IMR-90 (cell line): ENCODE measurements around the gene OR11A1. TPM values are rescaled to one million over a fixed set of nuclear protein-coding genes. Genes with fewer than 3 reads are reported as not detected.

ENCODE experiments used
- ATAC-seq: fragments of 200-7000 bp; cut with Tn5 transposase; 2 replicates; pipeline ENCODE4 v1.9.1; 2020; ENCODE audit warnings: low read depth, mild to moderate bottlenecking, moderate library complexity
- BruUV-seq: library from RNA; stranded (reverse); fragments of 400-500 nt; replicated peaks from 2 replicates; lab custom pipeline; 2021; lab: Mats Ljungman, UMichigan
- CTCF ChIA-PET: fragments of 300-600 bp; formaldehyde crosslinking; extraction: SDS; loops from one replicate; lab custom pipeline; 2021; ENCODE audit warnings: antibody characterized with exemption; lab: Yijun Ruan, JAX
- POLR2A ChIA-PET: fragments of 300-600 bp; sonication (Branson Sonifier 250); formaldehyde crosslinking; loops from one replicate; lab custom pipeline; 2022; ENCODE audit warnings: antibody characterized with exemption; ENCODE audit not compliant: unreplicated experiment; lab: Charles Lee
- DNase-seq: peaks from one replicate; pipeline ENCODE4 v3.0.0; 2013
- H2AFZ ChIP-seq: replicated peaks from 2 replicates; pipeline ENCODE3; 2013; ENCODE audit warnings: low read length, mild to moderate bottlenecking; ENCODE audit not compliant: poor library complexity
- H2AK5ac ChIP-seq: 2 replicates; pipeline ENCODE4 v1.6.1; 2013; ENCODE audit warnings: low read depth, low read length, inconsistent platforms
- H2AK9ac ChIP-seq: replicated peaks from 2 replicates; pipeline ENCODE3; 2013; ENCODE audit warnings: mild to moderate bottlenecking, low read depth, low read length, moderate library complexity; ENCODE audit not compliant: poor library complexity
- H2BK120ac ChIP-seq: 2 replicates; pipeline ENCODE4 v1.6.1; 2013; ENCODE audit warnings: low read depth, low read length, inconsistent platforms
- H2BK15ac ChIP-seq: 3 replicates; pipeline ENCODE4 v1.6.1; 2013; ENCODE audit warnings: low read depth, low read length, inconsistent platforms
- H2BK20ac ChIP-seq: 2 replicates; pipeline ENCODE4 v1.6.1; 2013; ENCODE audit warnings: low read depth, mild to moderate bottlenecking, inconsistent platforms, low read length, moderate library complexity
- H2BK5ac ChIP-seq: 2 replicates; pipeline ENCODE4 v1.6.1; 2013; ENCODE audit warnings: mild to moderate bottlenecking, low read depth, low read length, inconsistent platforms; ENCODE audit not compliant: poor library complexity, severe bottlenecking
- H3K14ac ChIP-seq: replicated peaks from 2 replicates; pipeline ENCODE4 v1.6.1; 2013; ENCODE audit warnings: low read depth, low read length, inconsistent platforms
- H3K18ac ChIP-seq: 2 replicates; pipeline ENCODE4 v1.6.1; 2013; ENCODE audit warnings: low read depth, low read length, control low read depth
- H3K23ac ChIP-seq: 2 replicates; pipeline ENCODE4 v1.6.1; 2013; ENCODE audit warnings: low read depth, low read length, inconsistent platforms
- H3K27ac ChIP-seq: 2 replicates; pipeline ENCODE4 v1.5.1; 2013; ENCODE audit warnings: mild to moderate bottlenecking, control low read depth, low read length; ENCODE audit not compliant: insufficient read depth
- H3K27me3 ChIP-seq: 2 replicates; pipeline ENCODE4 v1.6.1; 2013; ENCODE audit warnings: low read length; ENCODE audit not compliant: control insufficient read depth, insufficient read depth
- H3K36me3 ChIP-seq: 2 replicates; pipeline ENCODE4 v1.6.1; 2013; ENCODE audit warnings: low read length, mixed read lengths; ENCODE audit not compliant: control insufficient read depth, insufficient read depth
- H3K4ac ChIP-seq: 2 replicates; pipeline ENCODE4 v1.6.1; 2013; ENCODE audit warnings: low read depth, low read length, inconsistent platforms
- H3K4me1 ChIP-seq: 2 replicates; pipeline ENCODE4 v1.6.1; 2013; ENCODE audit warnings: low read length, mixed read lengths; ENCODE audit not compliant: control insufficient read depth, insufficient read depth
- H3K4me2 ChIP-seq: 2 replicates; pipeline ENCODE4 v1.6.1; 2013; ENCODE audit warnings: low read depth, mild to moderate bottlenecking, control low read depth, low read length, moderate library complexity
- H3K4me3 ChIP-seq: 2 replicates; pipeline ENCODE4 v1.5.1; 2013; ENCODE audit warnings: low read depth, mild to moderate bottlenecking, control low read depth, low read length, moderate library complexity; ENCODE audit not compliant: insufficient read depth
- H3K56ac ChIP-seq: 2 replicates; pipeline ENCODE4 v1.6.1; 2013; ENCODE audit warnings: low read length, inconsistent platforms; ENCODE audit not compliant: insufficient read depth; ENCODE audit errors: extremely low read depth
- H3K79me1 ChIP-seq, 2 experiments: 2 replicates each; pipeline ENCODE4 v1.6.1; 2013; ENCODE audit warnings: low read length in 2 of 2, inconsistent platforms in 1 of 2, low read depth in 1 of 2
- H3K9ac ChIP-seq: 2 replicates; pipeline ENCODE4 v1.6.1; 2013; ENCODE audit warnings: low read depth, low read length, control low read depth
- H3K9me1 ChIP-seq: 2 replicates; pipeline ENCODE4 v1.6.1; 2013; ENCODE audit warnings: low read length, inconsistent platforms; ENCODE audit not compliant: insufficient read depth
- H3K9me3 ChIP-seq: 2 replicates; pipeline ENCODE4 v1.6.1; 2013; ENCODE audit warnings: low read length; ENCODE audit not compliant: control insufficient read depth, insufficient read depth
- H4K20me1 ChIP-seq: 2 replicates; pipeline ENCODE4 v1.6.1; 2013; ENCODE audit warnings: low read length, inconsistent platforms; ENCODE audit not compliant: insufficient read depth
- H4K5ac ChIP-seq: 2 replicates; pipeline ENCODE4 v1.6.1; 2013; ENCODE audit warnings: mild to moderate bottlenecking, low read depth, low read length, control low read depth
- H4K8ac ChIP-seq, 2 experiments: 2 replicates each; pipeline ENCODE4 v1.6.1; 2013; ENCODE audit warnings: low read depth in 2 of 2, low read length in 2 of 2, control low read depth in 1 of 2, inconsistent platforms in 1 of 2
- H4K91ac ChIP-seq: 2 replicates; pipeline ENCODE4 v1.6.1; 2013; ENCODE audit warnings: low read depth, low read length, inconsistent platforms; ENCODE audit not compliant: insufficient read depth
- CHD1 ChIP-seq: IDR thresholded peaks from 2 replicates; pipeline ENCODE4 v1.6.1; 2012; ENCODE audit warnings: low read depth, low read length, improper control_type of control experiment
- MAFK ChIP-seq: IDR thresholded peaks from 2 replicates; pipeline ENCODE4 v1.6.1; 2012; ENCODE audit warnings: low read depth, low read length, improper control_type of control experiment
- POLR2A ChIP-seq: IDR thresholded peaks from 2 replicates; pipeline ENCODE4 v1.6.1; 2012; ENCODE audit warnings: mild to moderate bottlenecking, low read depth, low read length
- WGBS, 2 experiments: methylation state at CpG; one replicate each; pipeline versions ENCODE4 v1.1.5 to v1.1.7; 2013; ENCODE audit warnings: missing lambda C conversion rate in 2 of 2; ENCODE audit not compliant: insufficient read length in 1 of 2; ENCODE audit errors: extremely low coverage in 2 of 2; 5-methylcytosine and 5-hydroxymethylcytosine counted together
- dilution Hi-C: fragments of 300-500 bp; cut with HindIII; formaldehyde crosslinking; loops from one replicate; pipeline ENCODE4 v1.14.3; 2018; ENCODE audit warnings: low sequenced_read_pairs; ENCODE audit not compliant: unreplicated experiment
- in situ Hi-C: fragments of 300-500 bp; cut with MboI; formaldehyde crosslinking; loops from 3 replicates; pipeline ENCODE4 v1.14.3; 2019; ENCODE audit warnings: low sequenced_read_pairs, inconsistent platforms, mixed read lengths
- intact Hi-C: fragments of 100-400 bp; cut with micrococcal nuclease; formaldehyde crosslinking; loops from 2 replicates; pipeline ENCODE4 v1.10.0; 2022
- polyA plus RNA-seq, 3 experiments: library from polyadenylated mRNA; depleted of rRNA; stranded (reverse); fragments of >200 nt; gene quantifications; 2 replicates each; pipeline ENCODE4 v1.2.3, GENCODE V29; 2012; ENCODE audit warnings: low replicate concordance in 1 of 3
- total RNA-seq: library from RNA; depleted of rRNA; stranded (reverse); fragments of >200 nt; gene quantifications from 2 replicates; pipeline ENCODE4 v1.2.3, GENCODE V29; 2012
- TF ChIP-seq, protein P1 (sequence below): conservative IDR thresholded peaks from 2 replicates; pipeline ENCODE4 v1.5.1; 2012; ENCODE audit warnings: mild to moderate bottlenecking, low read depth, low read length, improper control_type of control experiment

The OR11A1 gene
- total and polyA plus RNA-seq, 2 of the 4 experiments (the other 2 are of a cell fraction) = not detected

DNA sequence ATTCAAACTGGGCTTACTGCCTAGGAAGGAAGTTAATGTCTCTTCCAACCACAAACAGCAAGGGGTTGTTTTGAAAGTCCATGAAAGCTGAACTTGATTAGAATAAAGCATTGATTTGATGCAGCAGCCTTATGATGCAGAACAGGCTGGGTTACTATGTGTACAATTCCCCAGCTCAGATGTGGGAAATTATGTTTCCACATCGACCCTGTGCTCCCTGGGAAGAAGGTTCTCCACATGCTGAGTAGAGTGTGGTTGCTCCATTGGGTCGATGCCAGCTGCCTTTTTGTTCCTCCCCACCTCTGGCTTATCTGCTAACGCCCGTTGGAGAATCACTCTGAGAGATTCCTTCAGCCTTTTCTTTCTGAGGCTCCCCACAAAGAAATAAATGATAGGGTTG is 29.7 kb upstream of the OR11A1 start:
- Histone ChIP-seq H2BK15ac (no peak overlapping the region), H3K27ac (no peak overlapping the region), H3K23ac (no peak overlapping the region), H3K4me1 (no peaks in the 10 kb centered on the region), H2BK20ac (no peak overlapping the region), H3K56ac (no peak overlapping the region), H2BK120ac (no peak overlapping the region), H3K9me1 (no peaks in the 10 kb centered on the region), H2BK5ac (no peak overlapping the region), H2AFZ (no peak overlapping the region), H3K36me3 (no peaks in the 10 kb centered on the region), H4K20me1 (no peaks in the 10 kb centered on the region), H3K9me3 (peaks cover 11% of the 10 kb centered on the region), H3K4me2 (no peak overlapping the region), H3K79me1 (no peaks in the 10 kb centered on the region), H3K4me3 (no peak overlapping the region), H3K9ac (no peak overlapping the region), H3K14ac (no peak overlapping the region), H4K91ac (no peak overlapping the region), H4K5ac (no peak overlapping the region), H3K27me3 (no peaks in the 10 kb centered on the region), H4K8ac (no peak overlapping the region), H3K4ac (no peak overlapping the region), H2AK9ac (no peak overlapping the region), H2AK5ac (no peak overlapping the region), H3K18ac (no peak overlapping the region)
- intact Hi-C loops = no loop called here
- TF ChIP-seq POLR2A = no peak
- no peak for TF ChIP-seq MAFK
- TF ChIP-seq CHD1 = no peak
- TF ChIP-seq, protein P1, sequence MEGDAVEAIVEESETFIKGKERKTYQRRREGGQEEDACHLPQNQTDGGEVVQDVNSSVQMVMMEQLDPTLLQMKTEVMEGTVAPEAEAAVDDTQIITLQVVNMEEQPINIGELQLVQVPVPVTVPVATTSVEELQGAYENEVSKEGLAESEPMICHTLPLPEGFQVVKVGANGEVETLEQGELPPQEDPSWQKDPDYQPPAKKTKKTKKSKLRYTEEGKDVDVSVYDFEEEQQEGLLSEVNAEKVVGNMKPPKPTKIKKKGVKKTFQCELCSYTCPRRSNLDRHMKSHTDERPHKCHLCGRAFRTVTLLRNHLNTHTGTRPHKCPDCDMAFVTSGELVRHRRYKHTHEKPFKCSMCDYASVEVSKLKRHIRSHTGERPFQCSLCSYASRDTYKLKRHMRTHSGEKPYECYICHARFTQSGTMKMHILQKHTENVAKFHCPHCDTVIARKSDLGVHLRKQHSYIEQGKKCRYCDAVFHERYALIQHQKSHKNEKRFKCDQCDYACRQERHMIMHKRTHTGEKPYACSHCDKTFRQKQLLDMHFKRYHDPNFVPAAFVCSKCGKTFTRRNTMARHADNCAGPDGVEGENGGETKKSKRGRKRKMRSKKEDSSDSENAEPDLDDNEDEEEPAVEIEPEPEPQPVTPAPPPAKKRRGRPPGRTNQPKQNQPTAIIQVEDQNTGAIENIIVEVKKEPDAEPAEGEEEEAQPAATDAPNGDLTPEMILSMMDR = no peak
- ChIA-PET POLR2A (no interaction called here), CTCF (no interaction called here)
- DNase-seq = no peak
- no CpG with 5 or more reads among the region's 4 CpGs for WGBS, 2 experiments
- in situ Hi-C loops = no loop called here
- BruUV-seq = no TSS peak
- dilution Hi-C loops = no loop called here
- no peak for ATAC-seq
